Neuronal stem cell (in vitro differentiated cells): ENCODE measurements around the gene LGALS3BP.

Source experiments
- DNase-seq: peaks from one replicate; pipeline ENCODE4 v3.0.0-alpha.2; 2013; ENCODE audit warnings: low spot score
- H2AFZ ChIP-seq: one replicate; pipeline ENCODE4 v1.6.1; 2013; ENCODE audit warnings: mild to moderate bottlenecking, low read length, inconsistent platforms
- H2AK5ac ChIP-seq: 2 replicates; pipeline ENCODE4 v1.6.1; 2013; ENCODE audit warnings: low read depth, mild to moderate bottlenecking, inconsistent platforms, low read length, moderate library complexity, mixed read lengths
- H2BK120ac ChIP-seq: 2 replicates; pipeline ENCODE4 v1.6.1; 2013; ENCODE audit warnings: low read depth, mild to moderate bottlenecking, inconsistent platforms, low read length, moderate library complexity, mixed read lengths
- H2BK12ac ChIP-seq: one replicate; pipeline ENCODE4 v1.6.1; 2013; ENCODE audit warnings: low read length, inconsistent platforms
- H2BK15ac ChIP-seq: 2 replicates; pipeline ENCODE4 v1.6.1; 2013; ENCODE audit warnings: mild to moderate bottlenecking, low read length, inconsistent platforms, mixed read lengths
- H2BK5ac ChIP-seq: one replicate; pipeline ENCODE4 v1.6.1; 2013; ENCODE audit warnings: inconsistent platforms, mild to moderate bottlenecking, low read length, moderate library complexity
- H3K14ac ChIP-seq: one replicate; pipeline ENCODE4 v1.6.1; 2013; ENCODE audit warnings: low read length, inconsistent platforms
- H3K18ac ChIP-seq: 2 replicates; pipeline ENCODE4 v1.6.1; 2013; ENCODE audit warnings: low read length, inconsistent platforms
- H3K23ac ChIP-seq: 2 replicates; pipeline ENCODE4 v1.6.1; 2013; ENCODE audit warnings: low read depth, mild to moderate bottlenecking, mixed read lengths, low read length, inconsistent platforms; ENCODE audit not compliant: poor library complexity
- H3K27ac ChIP-seq: replicated peaks from 3 replicates; pipeline ENCODE4 v1.5.1; 2013; ENCODE audit warnings: low read length, inconsistent platforms
- H3K27me3 ChIP-seq, 3 experiments: 2 replicates each; pipeline ENCODE4 v1.6.1; 2013; ENCODE audit warnings: low read length in 3 of 3, mild to moderate bottlenecking in 2 of 3, inconsistent platforms in 1 of 3, low read depth in 1 of 3, mixed read lengths in 1 of 3, moderate library complexity in 1 of 3; ENCODE audit not compliant: control insufficient read depth in 3 of 3, insufficient read depth in 3 of 3
- H3K36me3 ChIP-seq, 2 donors: replicated peaks in 1 of 2; 2 replicates each; pipeline ENCODE4 v1.6.1; 2013; ENCODE audit warnings: low read length in 2 of 2; ENCODE audit not compliant: control insufficient read depth in 2 of 2, insufficient read depth in 2 of 2
- H3K4ac ChIP-seq: 2 replicates; pipeline ENCODE4 v1.6.1; 2013; ENCODE audit warnings: inconsistent platforms, mild to moderate bottlenecking, low read length, moderate library complexity
- H3K4me1 ChIP-seq, 2 donors: 1 replicate in 1 of 2; 2 replicates in 1 of 2; pipeline ENCODE4 v1.6.1; 2013; ENCODE audit warnings: low read length in 2 of 2, low read depth in 1 of 2; ENCODE audit not compliant: control insufficient read depth in 2 of 2, insufficient read depth in 1 of 2
- H3K4me2 ChIP-seq: one replicate; pipeline ENCODE4 v1.6.1; 2013; ENCODE audit warnings: mild to moderate bottlenecking, low read length, inconsistent platforms; ENCODE audit not compliant: insufficient read depth, poor library complexity, severe bottlenecking
- H3K4me3 ChIP-seq, 2 donors: 2 replicates each; pipeline ENCODE4 v1.5.1; 2013; ENCODE audit warnings: low read length in 2 of 2, mild to moderate bottlenecking in 2 of 2, inconsistent platforms in 1 of 2, moderate library complexity in 1 of 2
- H3K79me1 ChIP-seq: one replicate; pipeline ENCODE4 v1.6.1; 2013; ENCODE audit warnings: low read depth, mild to moderate bottlenecking, inconsistent platforms, low read length, moderate library complexity
- H3K9ac ChIP-seq: one replicate; pipeline ENCODE4 v1.6.1; 2013; ENCODE audit warnings: mild to moderate bottlenecking, low read depth, low read length, inconsistent platforms; ENCODE audit not compliant: poor library complexity
- H3K9me3 ChIP-seq, 2 donors: replicated peaks in 1 of 2; 2 replicates each; pipeline versions ENCODE3 to v1.6.1; 2013; ENCODE audit warnings: low read length in 2 of 2, mild to moderate bottlenecking in 2 of 2, inconsistent platforms in 1 of 2, low read depth in 1 of 2, mixed read lengths in 1 of 2, moderate library complexity in 1 of 2; ENCODE audit not compliant: control insufficient read depth in 2 of 2, insufficient read depth in 1 of 2
- H4K8ac ChIP-seq: one replicate; pipeline ENCODE4 v1.6.1; 2013; ENCODE audit warnings: low read depth, mild to moderate bottlenecking, inconsistent platforms, low read length, moderate library complexity
- H4K91ac ChIP-seq: one replicate; pipeline ENCODE4 v1.6.1; 2013; ENCODE audit warnings: low read length, low read depth, mild to moderate bottlenecking, inconsistent platforms; ENCODE audit not compliant: poor library complexity
- WGBS, 2 donors: extraction: QIAGEN DNeasy Blood & Tissue Kit; methylation state at CpG; one replicate each; pipeline ENCODE4 v1.1.7; 2013; ENCODE audit warnings: missing lambda C conversion rate in 2 of 2, mixed read lengths in 1 of 2; ENCODE audit not compliant: insufficient read length in 2 of 2, insufficient replicate concordance in 1 of 2; ENCODE audit errors: extremely low coverage in 2 of 2; 5-methylcytosine and 5-hydroxymethylcytosine counted together

The LGALS3BP gene

GRCh38 chr17:78986048-78986648 lies 6.4 kb upstream of the LGALS3BP start:
- Histone ChIP-seq H2AFZ (no peak overlapping the region), H3K9ac (no peak overlapping the region), H2BK5ac (no peak overlapping the region), H2BK120ac (no peak overlapping the region), H3K4me2 (no peak overlapping the region), H3K9me3 (peaks cover 0 to 2% of the 10 kb centered on the region in 2 donors), H3K27ac (no peak overlapping the region), H3K4ac (no peak overlapping the region), H2AK5ac (no peak overlapping the region), H4K91ac (no peak overlapping the region), H2BK15ac (no peak overlapping the region), H3K23ac (no peak overlapping the region), H3K4me1 (peaks cover 0 to 7% of the 10 kb centered on the region in 2 donors), H2BK12ac (no peak overlapping the region), H3K4me3 (no peak overlapping the region), H3K27me3 (no peaks in the 10 kb centered on the region), H3K36me3 (peaks cover 8 to 17% of the 10 kb centered on the region in 2 donors), H3K14ac (no peak overlapping the region), H3K18ac (no peak overlapping the region), H3K79me1 (no peaks in the 10 kb centered on the region), H4K8ac (no peak overlapping the region)
- DNase-seq = no peak
- WGBS, 2 donors = no CpG with 5 or more reads among the region's 6 CpGs

DNA sequence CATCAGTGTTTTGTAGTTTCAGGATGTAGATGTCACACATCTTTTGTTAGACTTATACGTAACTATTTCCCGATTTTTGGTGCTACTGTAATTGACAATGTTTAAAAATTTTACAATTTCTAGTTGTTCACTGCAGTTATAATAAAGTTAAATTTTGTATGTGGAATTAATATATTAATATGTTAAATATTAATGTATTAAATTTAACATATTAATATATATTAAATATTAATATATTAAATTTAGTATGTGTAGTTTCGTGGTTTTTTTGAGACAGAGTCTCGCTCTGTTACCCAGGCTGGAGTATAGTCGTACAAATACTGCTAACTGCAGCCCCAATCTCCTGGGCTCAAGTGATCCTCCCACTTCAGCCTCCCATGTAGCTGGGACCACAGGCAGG lies 5.7 kb upstream of the LGALS3BP start:
- no peak overlapping the region for H2AK5ac ChIP-seq
- H3K27me3 ChIP-seq = no peaks in the 10 kb centered on the region
- H3K14ac ChIP-seq = no peak overlapping the region
- H3K4ac ChIP-seq = no peak overlapping the region
- no peak overlapping the region for H3K18ac ChIP-seq
- H3K27ac ChIP-seq = no peak overlapping the region
- no peak overlapping the region for H2BK15ac ChIP-seq
- 100% methylated on average over 1 of the region's 5 CpGs; no CpG with 5 or more reads in 1 of the 2 donors for WGBS, 2 donors
- H4K8ac ChIP-seq = no peak overlapping the region
- H3K4me2 ChIP-seq = no peak overlapping the region
- H3K23ac ChIP-seq = no peak overlapping the region
- DNase-seq = no peak
- no peak overlapping the region for H4K91ac ChIP-seq
- H2AFZ ChIP-seq = no peak overlapping the region
- no peaks in the 10 kb centered on the region for H3K79me1 ChIP-seq
- no peak overlapping the region for H3K9ac ChIP-seq
- H3K9me3 ChIP-seq = peaks cover 0 to 2% of the 10 kb centered on the region in 2 donors
- H3K36me3 ChIP-seq = peaks cover under 1 to 10% of the 10 kb centered on the region in 2 donors
- H2BK5ac ChIP-seq = no peak overlapping the region
- no peak overlapping the region for H3K4me3 ChIP-seq
- H2BK120ac ChIP-seq = no peak overlapping the region
- peaks cover under 1 to 10% of the 10 kb centered on the region in 2 donors for H3K4me1 ChIP-seq
- no peak overlapping the region for H2BK12ac ChIP-seq

DNA sequence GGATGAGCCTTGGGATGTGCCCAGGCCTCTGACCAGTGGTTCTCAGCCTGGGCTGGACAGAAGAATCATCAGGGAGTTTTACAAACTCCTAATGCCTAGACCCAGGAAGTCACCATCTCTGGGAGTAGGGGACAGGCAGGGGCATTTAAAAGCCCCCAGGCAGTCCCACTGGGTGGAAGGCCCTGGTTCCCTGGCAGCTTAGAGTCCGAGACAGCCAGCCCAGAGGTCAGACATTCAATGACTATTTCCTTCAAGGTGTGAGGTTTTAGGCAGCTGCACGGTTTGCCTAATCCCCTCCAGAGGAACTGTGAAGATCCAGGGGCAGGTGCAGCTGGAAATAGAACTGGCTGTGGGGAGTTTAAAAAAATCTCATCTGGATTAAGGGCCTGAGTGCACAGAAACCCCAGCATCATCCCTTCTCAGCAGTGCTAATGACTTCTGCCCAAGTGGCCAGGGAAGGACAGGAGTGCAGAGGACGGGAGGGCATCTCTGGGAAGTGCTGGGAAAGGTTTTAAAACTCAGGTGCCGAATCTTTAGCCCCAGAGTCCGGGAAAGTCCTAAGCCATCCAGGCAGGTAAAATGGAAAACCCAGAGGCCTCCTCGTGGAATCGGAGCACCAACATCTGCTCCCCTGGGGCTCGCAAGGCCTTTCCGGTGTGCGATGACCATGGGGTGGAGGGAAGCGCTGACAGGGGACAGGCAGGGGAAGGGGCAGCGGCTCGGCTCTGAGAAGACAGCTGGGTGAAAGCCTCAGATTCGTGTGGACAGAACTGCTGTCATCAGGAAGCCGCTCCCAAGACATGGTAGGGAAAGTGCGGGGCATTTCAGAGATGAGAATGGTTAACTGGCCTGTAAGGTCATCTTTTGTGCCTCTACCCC lies 1.5 kb upstream of the LGALS3BP start:
- Histone ChIP-seq H3K4me3 (no peak overlapping the region), H3K18ac (peak overlapping the region; percentile 52), H3K36me3 (no peaks in the 10 kb centered on the region), H3K4ac (peak overlapping the region; percentile 8), H3K23ac (no peak overlapping the region), H3K14ac (peak overlapping the region; percentile 22), H2BK120ac (peak overlapping the region; percentile 43), H3K4me1 (peaks cover 12 to 23% of the 10 kb centered on the region in 2 donors), H4K8ac (no peak overlapping the region), H3K79me1 (no peaks in the 10 kb centered on the region), H4K91ac (no peak overlapping the region), H3K27ac (peak overlapping the region; percentile 17), H2BK12ac (peak overlapping the region; percentile 25), H2BK5ac (peak overlapping the region; percentile 94), H2AFZ (peak overlapping the region; percentile 92), H2AK5ac (peak overlapping the region; percentile 100), H3K27me3 (no peaks in the 10 kb centered on the region), H3K9me3 (no peaks in the 10 kb centered on the region), H2BK15ac (peak overlapping the region; percentile 86), H3K9ac (peak overlapping the region; percentile 50), H3K4me2 (no peak overlapping the region)
- WGBS, 2 donors = no CpG with 5 or more reads among the region's 16 CpGs
- no peak for DNase-seq

GRCh38 chr17:78980624-78980972 lies 875 bp upstream of the LGALS3BP start:
- Histone ChIP-seq H3K4ac (peak overlapping the region; percentile 8), H3K79me1 (no peaks in the 10 kb centered on the region), H2BK5ac (peak overlapping the region; percentile 94), H2BK15ac (peak overlapping the region; percentile 86), H3K36me3 (peaks cover 0 to 2% of the 10 kb centered on the region in 2 donors), H3K27me3 (no peaks in the 10 kb centered on the region), H4K91ac (peak overlapping the region; percentile 89), H3K4me1 (peaks cover 12 to 23% of the 10 kb centered on the region in 2 donors), H2AK5ac (peak overlapping the region; percentile 100), H3K9me3 (no peaks in the 10 kb centered on the region), H2AFZ (peak overlapping the region; percentile 92), H3K18ac (peak overlapping the region; percentile 84), H3K27ac (no peak overlapping the region), H3K4me2 (no peak overlapping the region), H3K23ac (no peak overlapping the region), H2BK120ac (no peak overlapping the region), H3K9ac (no peak overlapping the region), H3K14ac (peak overlapping the region; percentile 90), H4K8ac (peak overlapping the region; percentile 97), H2BK12ac (peak overlapping the region; percentile 25), H3K4me3 (no peak overlapping the region)
- DNase-seq = no peak
- WGBS, 2 donors = no CpG with 5 or more reads among the region's 8 CpGs
